Keratinocyte (primary cell): ENCODE data around the gene PRR18. TPM values are rescaled to one million over a fixed set of nuclear protein-coding genes. Genes with fewer than 3 reads are reported as not detected.

Experiments used
- DNase-seq: peaks from one replicate; pipeline ENCODE4 v3.0.0-alpha.2; 2011; ENCODE audit warnings: low read depth, missing footprints, low spot score
- FAIRE-seq: peaks from 2 replicates; lab custom pipeline; 2011; peaks lifted over from hg19 to GRCh38; lab: Jason Lieb, UNC
- H2AFZ ChIP-seq: 2 replicates; pipeline ENCODE4 v1.6.0; 2012; ENCODE audit warnings: low read length, control low read depth, inconsistent platforms; ENCODE audit not compliant: control insufficient read depth
- H3K27ac ChIP-seq: 2 replicates; pipeline ENCODE4 v1.5.1; 2011; ENCODE audit warnings: low read length; ENCODE audit not compliant: control insufficient read depth, insufficient read depth
- H3K27me3 ChIP-seq: 3 replicates; pipeline ENCODE4 v1.6.0; 2011; ENCODE audit warnings: low read length; ENCODE audit not compliant: control insufficient read depth, insufficient read depth; ENCODE audit errors: extremely low read depth
- H3K36me3 ChIP-seq, 2 experiments: 2 replicates in 1 of 2; 3 replicates in 1 of 2; pipeline ENCODE4 v1.5.1; 2011; ENCODE audit warnings: low read length in 2 of 2, mild to moderate bottlenecking in 1 of 2; ENCODE audit not compliant: control insufficient read depth in 2 of 2, insufficient read depth in 2 of 2; ENCODE audit errors: extremely low read depth in 1 of 2
- H3K4me1 ChIP-seq: 3 replicates; pipeline ENCODE4 v1.5.1; 2011; ENCODE audit warnings: low read length; ENCODE audit not compliant: control insufficient read depth, insufficient read depth; ENCODE audit errors: extremely low read depth
- H3K4me2 ChIP-seq: 3 replicates; pipeline ENCODE4 v1.6.0; 2011; ENCODE audit warnings: low read depth, low read length; ENCODE audit not compliant: control insufficient read depth, insufficient read depth; ENCODE audit errors: extremely low read depth
- H3K4me3 ChIP-seq, 3 experiments: fragments of 200-600 bp in 1 of 3; sonication (generic) in 1 of 3; 2 replicates in 2 of 3; 3 replicates in 1 of 3; pipeline ENCODE4 v1.5.1; 2011 to 2016; ENCODE audit warnings: low read length in 3 of 3, mild to moderate bottlenecking in 3 of 3, control low read depth in 2 of 3, inconsistent platforms in 1 of 3, low read depth in 1 of 3, mixed read lengths in 1 of 3, mixed run types in 1 of 3, moderate library complexity in 1 of 3; ENCODE audit not compliant: control insufficient read depth in 2 of 3, insufficient read depth in 2 of 3; ENCODE audit errors: extremely low read depth in 1 of 3
- H3K79me2 ChIP-seq: 2 replicates; pipeline ENCODE4 v1.6.0; 2012; ENCODE audit warnings: low read length; ENCODE audit not compliant: control insufficient read depth, insufficient read depth
- H3K9ac ChIP-seq: 3 replicates; pipeline ENCODE4 v1.6.0; 2011; ENCODE audit warnings: low read length; ENCODE audit not compliant: control insufficient read depth, insufficient read depth; ENCODE audit errors: extremely low read depth
- H3K9me1 ChIP-seq: 3 replicates; pipeline ENCODE4 v1.6.0; 2011; ENCODE audit warnings: low read length; ENCODE audit not compliant: control insufficient read depth, insufficient read depth; ENCODE audit errors: extremely low read depth
- H3K9me3 ChIP-seq: 2 replicates; pipeline ENCODE4 v1.5.1; 2012; ENCODE audit warnings: low read depth, low read length; ENCODE audit not compliant: control insufficient read depth
- H4K20me1 ChIP-seq: 3 replicates; pipeline ENCODE4 v1.6.0; 2011; ENCODE audit warnings: low read length; ENCODE audit not compliant: control insufficient read depth, insufficient read depth; ENCODE audit errors: extremely low read depth
- CTCF ChIP-seq, 3 experiments: IDR thresholded peaks in 1 of 3; conservative IDR thresholded peaks in 1 of 3; optimal IDR thresholded peaks in 1 of 3; 2 replicates in 2 of 3; 3 replicates in 1 of 3; pipeline versions ENCODE3 to v1.5.1; 2011; ENCODE audit warnings: low read length in 3 of 3, mild to moderate bottlenecking in 3 of 3, moderate library complexity in 2 of 3, control low read depth in 1 of 3, inconsistent platforms in 1 of 3; ENCODE audit not compliant: insufficient read depth in 2 of 3; ENCODE audit errors: extremely low read depth in 1 of 3
- EZH2 ChIP-seq: IDR thresholded peaks from one replicate; pipeline ENCODE4 v1.6.1; 2012; ENCODE audit warnings: inconsistent platforms, mild to moderate bottlenecking, low read length, moderate library complexity
- dilution Hi-C: fragments of 300-500 bp; cut with MboI; formaldehyde crosslinking; loops from one replicate; pipeline ENCODE4 v1.7.0; 2020; ENCODE audit warnings: low sequenced_read_pairs; ENCODE audit not compliant: extremely low pct_ligation_motif_present
- polyA plus RNA-seq, 5 experiments: library from polyadenylated mRNA; depleted of rRNA in 3 of 5; stranded (reverse) in 3 of 5; stranded (forward) in 1 of 5; unstranded in 1 of 5; fragments of >200 nt; gene quantifications; 1 replicate in 1 of 5; 2 replicates in 3 of 5; 3 replicates in 1 of 5; pipeline versions ENCODE4 v1.2.1 to v1.2.3, GENCODE V29; 2011 to 2012; ENCODE audit warnings: missing spikeins in 2 of 5, low read depth in 1 of 5, low replicate concordance in 1 of 5

PRR18 gene
- polyA plus RNA-seq, 1 donor (not counting 4 experiments of a cell fraction or from before 2014, with no cell fraction given), result not detected

GRCh38 chr6:166269301-166270039 lies 38.7 kb downstream of the PRR18 start:
- Histone ChIP-seq H3K9me3 (no peaks in the 10 kb centered on the region), H3K9ac (no peak overlapping the region), H4K20me1 (no peaks in the 10 kb centered on the region), H3K4me3 (no peak overlapping the region), H2AFZ (no peak overlapping the region), H3K4me2 (no peak overlapping the region), H3K9me1 (no peaks in the 10 kb centered on the region), H3K36me3 (no peaks in the 10 kb centered on the region), H3K4me1 (no peaks in the 10 kb centered on the region), H3K27me3 (peaks cover 5% of the 10 kb centered on the region), H3K79me2 (no peaks in the 10 kb centered on the region), H3K27ac (no peak overlapping the region)
- dilution Hi-C loops, result no loop called here
- FAIRE-seq (no peak), DNase-seq (no peak)
- TF ChIP-seq CTCF (optimal IDR thresholded peaks at IDR 0.05 in 1 of 3, IDR thresholded peaks at IDR 0.05 in 1 of 3, conservative IDR thresholded peaks at IDR 0.05 in 1 of 3; ENCODE audit: extremely low read depth in 1 of 3, insufficient read depth in 2 of 3, low read length in 3 of 3) (no peak), EZH2 (no peak)

GRCh38 chr6:166268431-166268830 lies 39.8 kb downstream of the PRR18 start:
- Histone ChIP-seq H3K36me3 (no peaks in the 10 kb centered on the region), H3K79me2 (no peaks in the 10 kb centered on the region), H2AFZ (no peak overlapping the region), H3K27ac (no peak overlapping the region), H3K4me3 (no peak overlapping the region), H3K4me2 (no peak overlapping the region), H3K27me3 (peaks cover 5% of the 10 kb centered on the region), H3K4me1 (no peaks in the 10 kb centered on the region), H3K9ac (no peak overlapping the region), H3K9me3 (no peaks in the 10 kb centered on the region), H4K20me1 (no peaks in the 10 kb centered on the region), H3K9me1 (no peaks in the 10 kb centered on the region)
- no peak for FAIRE-seq
- no peak for DNase-seq
- dilution Hi-C loops, result no loop called here
- TF ChIP-seq CTCF (optimal IDR thresholded peaks at IDR 0.05 in 1 of 3, IDR thresholded peaks at IDR 0.05 in 1 of 3, conservative IDR thresholded peaks at IDR 0.05 in 1 of 3; ENCODE audit: extremely low read depth in 1 of 3, insufficient read depth in 2 of 3, low read length in 3 of 3) (no peak), EZH2 (no peak)
